Natural killer cell (primary cell): ENCODE measurements around the gene ZNF783. TPM values are rescaled to one million over a fixed set of nuclear protein-coding genes. Genes with fewer than 3 reads are reported as not detected.

Experiments used
- ATAC-seq, 3 donors: fragments of 150-1000 bp in 2 of 3; fragments of 200-7000 bp in 1 of 3; cut with Tn5 transposase; 1 replicate in 1 of 3; 2 replicates in 2 of 3; pipeline ENCODE4 v1.10.0; 2021; ENCODE audit warnings: mild to moderate bottlenecking in 2 of 3, moderate library complexity in 2 of 3
- DNase-seq, 2 donors: peaks; one replicate each; pipeline versions ENCODE4 v3.0.0 to v3.0.0-alpha.2; 2013 to 2021; ENCODE audit warnings: mixed read lengths in 1 of 2
- H3K27ac ChIP-seq: one replicate; pipeline ENCODE4 v1.5.1; 2013; ENCODE audit warnings: mild to moderate bottlenecking, low read length
- H3K27me3 ChIP-seq: one replicate; pipeline ENCODE4 v1.6.1; 2013; ENCODE audit warnings: low read length; ENCODE audit not compliant: control insufficient read depth, insufficient read depth
- H3K36me3 ChIP-seq: one replicate; pipeline ENCODE4 v1.6.1; 2013; ENCODE audit warnings: low read length; ENCODE audit not compliant: control insufficient read depth, insufficient read depth
- H3K4me1 ChIP-seq: one replicate; pipeline ENCODE4 v1.6.1; 2013; ENCODE audit warnings: low read length; ENCODE audit not compliant: control insufficient read depth, insufficient read depth
- H3K4me3 ChIP-seq: one replicate; pipeline ENCODE4 v1.5.1; 2013; ENCODE audit warnings: low read length
- H3K9me3 ChIP-seq: one replicate; pipeline ENCODE4 v1.6.1; 2013; ENCODE audit warnings: low read length; ENCODE audit not compliant: control insufficient read depth, insufficient read depth
- H3K27ac Mint-ChIP-seq, 2 donors: one replicate each; pipeline ENCODE4 v1.8.0; 2022; ENCODE audit warnings: mild to moderate bottlenecking in 2 of 2, mixed read lengths in 2 of 2, moderate library complexity in 1 of 2
- H3K27me3 Mint-ChIP-seq, 2 donors: one replicate each; pipeline ENCODE4 v1.8.0; 2022; ENCODE audit warnings: low read depth in 2 of 2, mixed read lengths in 2 of 2
- H3K36me3 Mint-ChIP-seq: one replicate; pipeline ENCODE4 v1.8.0; 2022; ENCODE audit warnings: mixed read lengths
- H3K4me1 Mint-ChIP-seq, 2 donors: one replicate each; pipeline ENCODE4 v1.8.0; 2022; ENCODE audit warnings: mixed read lengths in 2 of 2
- H3K4me3 Mint-ChIP-seq: one replicate; pipeline ENCODE4 v1.8.0; 2022; ENCODE audit warnings: mild to moderate bottlenecking, moderate library complexity, mixed read lengths
- H3K9me3 Mint-ChIP-seq, 2 donors: one replicate each; pipeline ENCODE4 v1.8.0; 2022; ENCODE audit warnings: mixed read lengths in 2 of 2
- WGBS: methylation state at CpG from one replicate; pipeline ENCODE4 v1.1.7; 2013; ENCODE audit warnings: missing lambda C conversion rate; ENCODE audit not compliant: insufficient coverage; 5-methylcytosine and 5-hydroxymethylcytosine counted together
- intact Hi-C: fragments of 100-400 bp; cut with micrococcal nuclease; formaldehyde crosslinking; loops from one replicate; pipeline ENCODE4 v1.14.2; 2022
- total RNA-seq, 4 donors: library from RNA; stranded (reverse); fragments of 120-200 nt in 1 of 4; gene quantifications; one replicate each; pipeline versions ENCODE4 v1.2.3 to v1.2.4, GENCODE V29; 2013 to 2022
- TF ChIP-seq, protein P1 (sequence below): fragments of 200-600 bp; IDR thresholded peaks from one replicate; pipeline ENCODE4 v1.8.0; 2022; ENCODE audit warnings: antibody characterized with exemption

The ZNF783 gene
- total RNA-seq, 3 donors from 2014 or later (not counting 1 experiment from before 2014, with no cell fraction given) = 24.0 to 29.8 (median 28.3) TPM

DNA sequence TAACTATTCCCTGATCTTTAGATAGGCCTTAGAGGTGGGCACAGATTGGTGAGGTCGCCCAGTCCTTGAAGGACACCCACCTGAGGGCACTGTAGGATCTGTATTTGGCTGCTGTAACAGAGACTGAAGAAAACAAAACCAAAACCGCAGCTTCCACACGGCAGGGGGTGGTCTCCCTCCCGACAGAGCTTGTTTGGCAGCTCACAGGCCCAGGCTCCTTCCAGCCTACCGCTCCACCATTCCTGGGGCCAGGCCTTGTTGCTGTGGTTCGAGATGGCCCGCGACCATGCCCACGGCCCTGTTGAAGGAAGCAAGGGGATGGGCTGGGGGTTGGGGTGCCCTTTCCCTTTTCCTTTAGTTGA is 30.4 kb downstream of the ZNF783 start:
- intact Hi-C loops = no loop called here
- no peaks in the 10 kb centered on the region for H3K27me3 ChIP-seq
- no peak overlapping the region for H3K27ac ChIP-seq
- Mint-ChIP-seq H3K4me1 (peaks cover 10 to 21% of the 10 kb centered on the region in 2 donors), H3K9me3 (no peaks in the 10 kb centered on the region), H3K4me3 (no peak overlapping the region), H3K27me3 (no peaks in the 10 kb centered on the region), H3K27ac (no peak overlapping the region), H3K36me3 (no peaks in the 10 kb centered on the region)
- TF ChIP-seq, protein P1, sequence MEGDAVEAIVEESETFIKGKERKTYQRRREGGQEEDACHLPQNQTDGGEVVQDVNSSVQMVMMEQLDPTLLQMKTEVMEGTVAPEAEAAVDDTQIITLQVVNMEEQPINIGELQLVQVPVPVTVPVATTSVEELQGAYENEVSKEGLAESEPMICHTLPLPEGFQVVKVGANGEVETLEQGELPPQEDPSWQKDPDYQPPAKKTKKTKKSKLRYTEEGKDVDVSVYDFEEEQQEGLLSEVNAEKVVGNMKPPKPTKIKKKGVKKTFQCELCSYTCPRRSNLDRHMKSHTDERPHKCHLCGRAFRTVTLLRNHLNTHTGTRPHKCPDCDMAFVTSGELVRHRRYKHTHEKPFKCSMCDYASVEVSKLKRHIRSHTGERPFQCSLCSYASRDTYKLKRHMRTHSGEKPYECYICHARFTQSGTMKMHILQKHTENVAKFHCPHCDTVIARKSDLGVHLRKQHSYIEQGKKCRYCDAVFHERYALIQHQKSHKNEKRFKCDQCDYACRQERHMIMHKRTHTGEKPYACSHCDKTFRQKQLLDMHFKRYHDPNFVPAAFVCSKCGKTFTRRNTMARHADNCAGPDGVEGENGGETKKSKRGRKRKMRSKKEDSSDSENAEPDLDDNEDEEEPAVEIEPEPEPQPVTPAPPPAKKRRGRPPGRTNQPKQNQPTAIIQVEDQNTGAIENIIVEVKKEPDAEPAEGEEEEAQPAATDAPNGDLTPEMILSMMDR = no peak
- H3K4me3 ChIP-seq = no peak overlapping the region
- WGBS = 84% methylated on average over 9 of the region's 9 CpGs
- no peak for DNase-seq
- ATAC-seq = no peak
- H3K9me3 ChIP-seq = no peaks in the 10 kb centered on the region
- H3K4me1 ChIP-seq = peaks cover 8% of the 10 kb centered on the region
- no peaks in the 10 kb centered on the region for H3K36me3 ChIP-seq

DNA sequence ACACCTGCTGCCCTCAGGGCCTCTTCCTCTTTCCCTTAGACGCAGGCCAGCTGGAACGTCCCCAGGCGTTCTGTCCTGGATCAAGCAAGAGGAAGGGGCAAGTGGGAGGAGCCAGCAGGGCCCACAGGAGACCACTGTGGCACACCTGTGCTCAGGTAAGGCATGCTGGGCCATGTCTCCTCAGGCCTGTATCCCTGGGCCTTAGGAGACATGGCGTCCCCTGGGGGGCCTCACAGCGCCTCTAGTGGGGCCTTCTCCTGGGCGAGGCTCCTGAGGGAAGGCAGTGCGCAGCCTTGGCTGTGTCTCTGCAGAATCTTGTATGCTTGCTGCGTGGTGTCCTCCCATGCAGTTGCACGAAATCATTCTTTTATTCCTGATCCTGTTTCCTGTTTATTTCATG is 31.3 kb downstream of the ZNF783 start:
- Mint-ChIP-seq H3K4me1 (peaks cover 9 to 13% of the 10 kb centered on the region in 2 donors), H3K4me3 (no peak overlapping the region), H3K27me3 (no peaks in the 10 kb centered on the region), H3K9me3 (no peaks in the 10 kb centered on the region), H3K27ac (no peak overlapping the region), H3K36me3 (no peaks in the 10 kb centered on the region)
- Histone ChIP-seq H3K27ac (no peak overlapping the region), H3K9me3 (no peaks in the 10 kb centered on the region), H3K4me3 (no peak overlapping the region), H3K27me3 (no peaks in the 10 kb centered on the region), H3K4me1 (peaks cover 8% of the 10 kb centered on the region), H3K36me3 (no peaks in the 10 kb centered on the region)
- TF ChIP-seq, protein P1 = no peak
- no peak for DNase-seq
- intact Hi-C loops = no loop called here
- WGBS = 94% methylated on average over 9 of the region's 9 CpGs
- ATAC-seq = no peak

DNA sequence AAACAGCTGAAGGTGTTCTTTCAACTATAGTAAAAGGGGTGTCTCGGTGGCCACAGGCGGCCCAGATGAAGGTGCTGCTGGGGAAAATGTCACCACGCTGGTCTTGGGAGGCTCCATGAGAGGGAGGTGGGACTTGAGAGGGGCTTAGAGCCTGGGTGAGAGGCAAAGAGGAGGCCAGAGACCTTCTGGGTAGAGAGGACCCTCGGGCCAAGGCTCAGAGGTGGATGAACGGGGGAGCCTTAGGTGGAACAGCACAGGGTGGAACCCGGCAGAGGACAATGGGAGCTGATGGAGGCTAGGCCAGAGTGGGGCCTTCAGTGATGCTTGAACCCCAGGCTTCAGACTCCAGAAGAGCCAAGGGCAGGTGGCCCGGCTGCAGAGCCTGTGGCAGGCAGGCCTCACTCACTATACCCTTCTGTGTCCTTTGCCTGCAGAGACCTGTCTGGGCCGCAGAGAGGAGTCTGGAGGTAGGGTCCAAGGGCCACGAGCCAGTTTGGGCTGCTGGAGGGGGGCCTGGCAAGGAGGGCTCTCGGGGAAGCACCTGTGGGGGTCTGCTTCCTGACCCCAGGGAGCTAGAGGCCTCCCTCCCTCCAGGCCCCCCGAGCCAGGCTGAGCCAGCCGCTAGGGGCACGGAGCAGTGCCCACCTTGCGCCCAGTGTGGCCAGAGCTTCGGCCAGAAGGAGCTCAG is 32.1 kb downstream of the ZNF783 start:
- H3K27ac ChIP-seq = no peak overlapping the region
- no peaks in the 10 kb centered on the region for H3K36me3 Mint-ChIP-seq
- TF ChIP-seq, protein P1 = no peak
- H3K36me3 ChIP-seq = no peaks in the 10 kb centered on the region
- H3K27me3 Mint-ChIP-seq = no peaks in the 10 kb centered on the region
- no peaks in the 10 kb centered on the region for H3K9me3 ChIP-seq
- no peak overlapping the region for H3K27ac Mint-ChIP-seq
- no peak overlapping the region for H3K4me3 Mint-ChIP-seq
- peaks cover 9 to 13% of the 10 kb centered on the region in 2 donors for H3K4me1 Mint-ChIP-seq
- H3K4me1 ChIP-seq = peaks cover 8% of the 10 kb centered on the region
- H3K9me3 Mint-ChIP-seq = no peaks in the 10 kb centered on the region
- ATAC-seq (no peak), DNase-seq (no peak)
- 94% methylated on average over 15 of the region's 15 CpGs for WGBS
- intact Hi-C loops = no loop called here
- H3K27me3 ChIP-seq = no peaks in the 10 kb centered on the region
- H3K4me3 ChIP-seq = no peak overlapping the region
